Measurements from ENCODE around the gene SNRPD2.

GRCh38 chr19:45705115-45705514 is 13.4 kb upstream of the SNRPD2 start:
- TF ChIP-seq CTCF (IDR thresholded peaks at IDR 0.05) (no peak), POLR2A (IDR thresholded peaks at IDR 0.05) (no peak)

All from uterus (tissue), 2 donors.